Fibroblast of peridontal ligament (primary cell): ENCODE measurements around the gene ADGRA3.
A peak's percentile ranks its signal among the peaks of the same experiment; 100 is the strongest.
"Not testable (repeated sequence)": the region's sequence is repeated elsewhere in the genome, so short reads cannot be mapped to it uniquely, and the experiment has no call there.

ENCODE experiments used
- DNase-seq: peaks from one replicate; pipeline ENCODE4 v3.0.0-alpha.2; 2010; ENCODE audit errors: extremely low read depth

The ADGRA3 gene

GRCh38 chr4:22439947-22440346 is 75.9 kb downstream of the ADGRA3 start:
- no peak for DNase-seq

- DNase-seq = no peak
Measured at GRCh38 chr4:22435652-22436051, 80.2 kb downstream of the ADGRA3 start.

DNA sequence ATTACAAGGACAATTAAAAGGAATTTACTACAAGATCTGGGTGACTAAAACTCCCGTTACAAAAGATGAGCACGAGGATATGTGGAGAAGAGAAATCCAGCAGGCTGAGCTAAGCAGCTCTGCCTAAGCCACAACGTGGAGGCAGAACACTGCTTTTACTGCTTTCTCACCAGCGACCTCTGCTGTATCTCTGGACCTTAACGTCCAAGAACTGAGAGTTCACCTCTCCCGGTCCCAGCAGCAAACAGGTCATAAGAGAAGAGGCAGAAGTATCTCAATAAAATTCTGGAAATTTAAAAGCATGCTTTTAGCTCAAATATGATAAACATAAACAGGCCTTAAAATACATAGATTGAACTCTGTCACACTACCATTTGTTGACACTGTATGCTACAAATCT is 81.0 kb downstream of the ADGRA3 start:
- peak; percentile 59 for DNase-seq

GRCh38 chr4:22430626-22431025 is 85.2 kb downstream of the ADGRA3 start:
- no peak for DNase-seq

- no peak for DNase-seq
Measured at GRCh38 chr4:22428441-22428840, 87.4 kb downstream of the ADGRA3 start.

GRCh38 chr4:22427675-22428074 is 88.2 kb downstream of the ADGRA3 start:
- no peak for DNase-seq

DNA sequence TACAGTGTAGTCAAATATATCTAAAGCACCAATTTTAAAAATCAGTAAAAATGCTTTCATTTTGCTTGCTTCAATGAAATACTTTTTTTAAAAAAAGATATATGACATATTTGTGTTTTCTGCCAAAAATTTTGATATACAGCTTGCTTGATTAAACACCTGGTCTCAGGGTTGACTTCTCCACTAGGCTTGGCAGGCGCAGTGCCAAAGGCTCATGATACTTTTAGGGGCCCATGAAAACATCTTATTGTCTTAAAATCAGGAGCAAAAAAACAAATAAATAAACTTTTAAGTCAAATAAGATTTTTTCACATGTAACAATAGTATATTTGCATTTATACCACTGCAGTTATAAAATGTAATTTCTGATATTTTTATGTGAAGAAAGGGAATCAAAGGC is 95.6 kb downstream of the ADGRA3 start:
- DNase-seq = no peak

- no peak for DNase-seq
Measured at GRCh38 chr4:22417408-22417807, 98.5 kb downstream of the ADGRA3 start.

GRCh38 chr4:22416403-22416802 is 99.5 kb downstream of the ADGRA3 start:
- no peak for DNase-seq

GRCh38 chr4:22414833-22415232 is 101.0 kb downstream of the ADGRA3 start:
- no peak for DNase-seq

DNA sequence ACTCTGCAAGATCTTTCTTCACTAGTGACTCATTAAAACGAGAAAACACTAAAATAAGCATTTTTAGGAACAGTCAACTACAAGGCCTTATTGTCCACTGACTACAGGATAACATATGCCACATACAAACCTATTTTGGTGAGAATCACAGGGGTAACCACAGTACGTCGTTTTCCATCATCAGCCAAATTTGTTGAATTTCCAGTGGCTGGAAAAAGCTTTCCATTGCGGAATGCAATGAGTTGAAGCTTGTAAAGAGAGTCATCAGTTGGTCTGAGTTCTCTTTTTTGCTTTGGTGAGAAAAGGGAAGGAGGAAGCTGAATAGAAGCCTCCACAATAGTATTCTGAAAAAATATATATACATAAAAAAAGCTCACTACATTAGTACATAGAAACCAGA is 102.4 kb downstream of the ADGRA3 start:
- no peak for DNase-seq

DNA sequence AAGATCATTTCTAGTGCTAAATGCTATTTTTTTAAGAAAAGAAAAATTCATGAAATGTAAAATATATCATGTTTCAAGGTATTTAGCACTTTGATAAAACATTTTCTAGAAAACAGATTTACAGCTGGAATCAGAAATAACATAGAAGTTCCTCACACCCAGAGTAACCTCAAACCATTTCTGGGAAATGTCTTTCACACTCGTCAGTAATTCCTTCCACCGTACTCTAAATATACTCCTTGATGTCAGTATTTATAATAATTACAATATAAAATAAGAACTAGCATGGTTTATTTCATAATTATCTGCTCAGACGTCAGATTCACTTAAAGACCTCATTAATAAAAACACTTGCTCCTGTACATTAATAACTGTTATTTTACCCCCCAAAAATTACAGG is 103.9 kb downstream of the ADGRA3 start:
- DNase-seq = no peak

GRCh38 chr4:22410645-22411247 is 105.1 kb downstream of the ADGRA3 start:
- DNase-seq = peak; percentile 49

GRCh38 chr4:22408474-22408873 is 107.4 kb downstream of the ADGRA3 start:
- DNase-seq = no peak

- no peak for DNase-seq
Measured at GRCh38 chr4:22407361-22407760, 108.5 kb downstream of the ADGRA3 start.

DNA sequence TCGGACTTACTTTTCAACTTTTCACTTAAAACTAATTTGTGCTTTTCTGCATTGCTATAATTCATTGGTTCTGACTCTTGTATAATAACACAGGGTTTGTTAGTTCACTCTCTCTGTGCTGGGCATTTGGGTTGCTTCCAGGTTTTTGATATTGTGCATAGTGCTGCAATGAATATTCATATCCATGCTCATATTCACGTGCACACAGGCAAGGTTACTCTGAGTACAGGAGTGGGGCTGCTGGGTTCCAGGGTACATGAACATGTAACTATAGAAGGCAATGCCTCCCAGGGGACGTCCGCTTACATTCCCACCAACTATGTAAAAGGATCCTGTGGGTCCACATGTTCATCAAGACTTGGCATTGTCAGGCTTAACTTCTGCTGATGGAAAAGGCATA is 117.2 kb downstream of the ADGRA3 start:
- no peak for DNase-seq

DNA sequence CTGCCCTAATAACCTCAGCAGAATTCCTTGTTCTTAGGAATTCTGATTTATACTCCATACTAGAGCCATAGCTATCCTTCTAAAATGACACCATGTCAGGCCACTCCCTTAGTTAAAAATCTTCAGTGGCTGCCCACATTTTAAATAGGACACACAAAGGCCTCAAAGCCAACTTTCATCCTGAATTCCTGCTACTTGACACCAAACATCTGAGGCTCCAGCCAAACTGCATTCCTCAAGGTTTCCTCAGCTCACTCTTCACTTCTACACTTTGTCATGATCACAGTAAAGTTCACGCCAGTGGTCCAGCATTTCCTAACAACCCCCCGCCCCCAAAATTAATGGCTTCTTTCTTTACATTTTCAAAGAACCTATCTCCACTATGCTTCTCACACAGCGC is 124.3 kb downstream of the ADGRA3 start:
- peak; percentile 42 for DNase-seq

DNA sequence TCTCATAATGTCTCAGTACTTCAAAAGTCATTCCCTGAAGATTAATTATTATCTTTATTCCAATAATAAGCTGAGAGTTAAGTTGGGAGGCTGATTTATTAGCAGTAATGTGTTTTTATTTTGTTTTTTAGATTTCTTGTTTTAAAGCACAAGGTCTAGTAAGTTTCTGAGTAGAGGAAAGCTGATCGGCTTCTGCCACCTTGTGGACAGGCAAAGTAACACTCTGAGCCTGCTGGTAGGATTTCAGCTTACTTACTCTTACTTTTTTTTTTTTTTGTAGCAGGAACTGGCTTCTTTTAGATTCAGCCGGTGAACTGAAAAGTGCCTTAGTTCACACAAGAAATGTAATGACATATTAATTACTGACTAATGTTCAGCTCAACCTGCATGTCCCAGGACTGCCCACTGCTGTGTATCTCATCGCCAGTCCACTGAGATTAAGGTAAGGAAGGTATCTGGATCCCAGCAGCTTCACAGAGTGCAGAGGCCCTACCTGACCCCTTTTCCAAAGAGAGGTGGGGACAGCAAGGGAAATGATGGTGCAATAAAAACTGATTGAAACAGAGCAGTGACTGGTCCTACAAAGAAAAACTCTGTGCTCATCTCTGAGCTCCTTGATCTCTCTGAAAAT is 126.5 kb downstream of the ADGRA3 start:
- peak; percentile 90 for DNase-seq

DNA sequence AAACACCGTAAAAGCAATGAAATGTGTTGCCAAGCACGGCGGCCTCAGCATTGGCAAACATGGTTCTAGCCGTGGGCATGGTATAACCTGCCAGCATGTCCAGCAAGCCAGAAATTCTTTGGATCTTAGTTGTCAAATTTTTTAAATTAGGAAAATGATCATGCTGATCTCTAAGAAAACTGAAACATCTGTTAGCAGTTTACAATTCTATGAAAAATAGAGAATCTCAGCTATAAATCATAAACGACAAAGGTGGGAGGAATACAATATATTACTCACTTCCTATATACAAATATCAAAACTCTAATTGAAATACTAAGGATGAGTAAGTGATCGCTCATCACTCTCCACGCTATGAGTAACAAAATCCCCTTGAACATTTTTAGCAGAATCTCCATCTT is 130.3 kb downstream of the ADGRA3 start:
- peak; percentile 36 for DNase-seq

GRCh38 chr4:22384154-22384553 is 131.7 kb downstream of the ADGRA3 start:
- DNase-seq = no peak

DNA sequence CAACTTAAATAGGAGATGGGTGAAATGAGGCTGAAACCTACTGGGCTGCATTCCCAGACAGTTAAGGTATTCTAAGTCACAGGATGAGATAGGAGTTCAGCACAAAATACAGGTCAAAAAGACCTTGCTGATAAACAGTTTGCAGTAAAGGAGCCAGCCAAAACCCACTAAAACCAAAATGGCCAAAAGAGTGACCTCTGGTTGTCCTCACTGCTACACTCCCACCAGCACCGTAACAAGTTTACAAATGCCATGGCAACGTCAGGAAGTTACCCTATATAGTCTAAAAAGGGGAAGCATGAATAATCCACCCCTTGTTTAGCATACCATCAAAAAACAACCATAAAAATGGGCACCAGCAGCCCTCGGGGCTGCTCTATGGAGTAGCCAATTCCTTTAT is 133.7 kb downstream of the ADGRA3 start:
- not testable (repeated sequence) for DNase-seq

DNA sequence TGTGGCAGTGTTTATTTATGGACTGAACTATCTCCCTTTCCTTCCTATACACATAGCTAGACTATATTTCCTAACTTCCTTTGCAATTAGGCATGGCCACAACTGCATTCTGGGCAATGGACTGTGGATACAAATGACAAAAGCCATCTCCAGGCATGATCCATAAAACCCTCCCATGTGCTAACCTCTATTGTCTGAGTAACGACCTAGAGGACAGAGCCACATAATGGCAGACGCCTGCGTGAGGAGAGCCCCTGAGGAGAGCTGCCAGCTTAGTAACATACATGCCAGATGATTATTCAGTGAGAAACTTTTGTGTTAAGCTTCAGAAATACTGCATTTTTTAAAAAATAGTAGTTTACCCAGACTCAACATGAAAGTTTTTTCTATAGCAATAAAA is 142.9 kb downstream of the ADGRA3 start:
- DNase-seq = no peak

DNA sequence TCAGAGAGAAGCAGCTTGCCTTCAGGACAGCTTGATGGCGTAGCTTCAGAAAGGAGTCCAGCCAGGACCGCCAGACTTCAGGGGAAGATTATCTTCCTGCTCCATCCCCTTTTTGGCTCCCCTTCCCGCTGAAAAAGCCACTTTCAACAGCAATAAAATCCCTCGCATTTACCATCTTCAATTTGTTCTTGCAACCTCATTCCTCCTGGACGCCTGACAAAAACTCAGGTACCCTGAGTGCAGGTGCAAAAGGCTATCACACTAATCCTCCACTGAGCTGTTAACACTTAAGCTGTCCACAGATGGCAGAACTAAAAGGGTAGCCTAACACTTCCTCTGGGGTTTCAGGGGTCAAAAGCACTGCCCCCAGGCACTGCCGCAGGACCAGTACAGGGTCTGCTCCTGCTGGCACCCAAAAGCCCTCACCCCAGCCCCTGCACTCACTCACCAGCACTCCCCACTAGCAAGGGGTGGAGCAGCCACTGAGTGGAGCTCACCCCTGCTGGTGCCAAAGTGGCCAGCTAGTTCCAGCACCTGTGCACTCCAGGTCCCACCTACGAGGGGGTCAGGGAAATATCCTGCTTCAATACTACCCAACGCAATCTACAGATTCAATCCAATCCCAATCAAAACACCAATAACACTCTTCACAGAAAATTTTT is 145.8 kb downstream of the ADGRA3 start:
- DNase-seq = no peak
